ENCODE results near the gene COL4A4. TPM values are rescaled to one million over a fixed set of nuclear protein-coding genes. Genes with fewer than 3 reads are reported as not detected.

COL4A4 gene
- total and polyA plus RNA-seq, 3 experiments from 2014 or later: 0.08 TPM; not detected in 2

GRCh38 chr2:226981791-226982326 is 182.1 kb downstream of the COL4A4 start:
- Mint-ChIP-seq H3K36me3 (peaks cover 7 to 20% (median 8%) of the 10 kb centered on the region in 3 donors), H3K4me3 (no peak overlapping the region), H3K27me3 (no peaks in the 10 kb centered on the region), H3K9me3 (no peaks in the 10 kb centered on the region), H3K4me1 (peaks cover 6 to 44% (median 33%) of the 10 kb centered on the region in 3 donors), H3K27ac (peak overlapping the region in 1 of 8 donors; percentile 15)
- no peaks in the 10 kb centered on the region for H3K9me3 ChIP-seq (ENCODE audit: low read length)
- no peaks in the 10 kb centered on the region for H3K36me3 ChIP-seq (ENCODE audit: insufficient read depth, low read length)
- peaks cover 7% of the 10 kb centered on the region for H3K4me1 ChIP-seq (ENCODE audit: insufficient read depth, low read length)
- no peak for DNase-seq
- ChIA-PET POLR2A (no interaction called here), CTCF (no interaction called here)
- no peak overlapping the region for H3K27ac ChIP-seq (ENCODE audit: low read depth, low read length)
- no peaks in the 10 kb centered on the region for H3K27me3 ChIP-seq (ENCODE audit: insufficient read depth, low read length, poor library complexity, severe bottlenecking)
- H3K4me3 ChIP-seq (ENCODE audit: low read length): no peak overlapping the region

GRCh38 chr2:226979004-226979403 is 185.0 kb downstream of the COL4A4 start:
- Histone ChIP-seq H3K27me3 (ENCODE audit: insufficient read depth, low read length, poor library complexity, severe bottlenecking) (no peaks in the 10 kb centered on the region), H3K4me3 (ENCODE audit: low read length) (no peak overlapping the region), H3K27ac (ENCODE audit: low read depth, low read length) (no peak overlapping the region), H3K9me3 (ENCODE audit: low read length) (no peaks in the 10 kb centered on the region), H3K4me1 (ENCODE audit: insufficient read depth, low read length) (peaks cover under 1% of the 10 kb centered on the region), H3K36me3 (ENCODE audit: insufficient read depth, low read length) (no peaks in the 10 kb centered on the region)
- H3K27ac Mint-ChIP-seq: no peak overlapping the region
- ChIA-PET POLR2A (no interaction called here), CTCF (no interaction called here)
- H3K9me3 Mint-ChIP-seq: no peaks in the 10 kb centered on the region
- H3K4me3 Mint-ChIP-seq: no peak overlapping the region
- peaks cover 3 to 30% (median 22%) of the 10 kb centered on the region in 3 donors for H3K4me1 Mint-ChIP-seq
- DNase-seq: no peak
- peaks cover 10 to 32% (median 11%) of the 10 kb centered on the region in 3 donors for H3K36me3 Mint-ChIP-seq
- no peaks in the 10 kb centered on the region for H3K27me3 Mint-ChIP-seq

- POLR2A ChIA-PET: no interaction called here
- Mint-ChIP-seq H3K9me3 (no peaks in the 10 kb centered on the region), H3K27me3 (no peaks in the 10 kb centered on the region), H3K27ac (no peak overlapping the region), H3K4me1 (peaks cover 6 to 26% (median 16%) of the 10 kb centered on the region in 3 donors), H3K36me3 (peaks cover 14 to 39% (median 18%) of the 10 kb centered on the region in 3 donors), H3K4me3 (no peak overlapping the region)
- Histone ChIP-seq H3K4me1 (ENCODE audit: insufficient read depth, low read length) (no peaks in the 10 kb centered on the region), H3K27me3 (ENCODE audit: insufficient read depth, low read length, poor library complexity, severe bottlenecking) (no peaks in the 10 kb centered on the region), H3K4me3 (ENCODE audit: low read length) (no peak overlapping the region), H3K9me3 (ENCODE audit: low read length) (no peaks in the 10 kb centered on the region), H3K27ac (ENCODE audit: low read depth, low read length) (no peak overlapping the region), H3K36me3 (ENCODE audit: insufficient read depth, low read length) (no peaks in the 10 kb centered on the region)
- no peak for DNase-seq
- CTCF ChIA-PET: no interaction called here
Measured at GRCh38 chr2:226978300-226978699, 185.7 kb downstream of the COL4A4 start.

DNA sequence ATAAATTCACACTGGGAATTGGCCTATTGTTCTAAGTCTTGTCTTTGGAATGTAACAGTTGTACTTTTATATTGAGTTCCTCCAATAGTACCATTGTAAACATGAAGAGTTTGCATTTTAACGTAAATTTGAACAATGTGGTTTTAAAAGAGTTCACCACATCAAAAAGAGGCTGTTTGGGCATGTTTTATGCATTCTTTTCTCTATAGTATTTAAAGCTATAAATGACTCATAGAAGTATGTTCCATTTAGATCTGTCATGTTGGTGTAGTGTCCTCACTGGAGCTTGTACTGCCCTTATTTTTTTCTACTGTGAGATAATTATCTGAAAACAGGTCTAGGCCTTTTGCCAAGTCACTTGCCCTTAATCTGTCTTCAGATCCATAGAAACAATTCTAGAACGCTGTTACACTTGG is 186.2 kb downstream of the COL4A4 start:
- H3K36me3 ChIP-seq (ENCODE audit: insufficient read depth, low read length): no peaks in the 10 kb centered on the region
- Mint-ChIP-seq H3K4me3 (no peak overlapping the region), H3K27me3 (no peaks in the 10 kb centered on the region), H3K9me3 (no peaks in the 10 kb centered on the region), H3K36me3 (peaks cover 19 to 44% (median 23%) of the 10 kb centered on the region in 3 donors), H3K27ac (no peak overlapping the region), H3K4me1 (peaks cover 6 to 28% (median 15%) of the 10 kb centered on the region in 3 donors)
- DNase-seq: no peak
- CTCF ChIA-PET: no interaction called here
- H3K9me3 ChIP-seq (ENCODE audit: low read length): no peaks in the 10 kb centered on the region
- POLR2A ChIA-PET: no interaction called here
- H3K27ac ChIP-seq (ENCODE audit: low read depth, low read length): no peak overlapping the region
- H3K4me1 ChIP-seq (ENCODE audit: insufficient read depth, low read length): no peaks in the 10 kb centered on the region
- H3K27me3 ChIP-seq (ENCODE audit: insufficient read depth, low read length, poor library complexity, severe bottlenecking): no peaks in the 10 kb centered on the region
- H3K4me3 ChIP-seq (ENCODE audit: low read length): no peak overlapping the region

- POLR2A ChIA-PET: no interaction called here
Measured at GRCh38 chr2:226973816-226974215, 190.2 kb downstream of the COL4A4 start.

GRCh38 chr2:226971770-226972169 is 192.2 kb downstream of the COL4A4 start:
- no peak overlapping the region for H3K4me3 Mint-ChIP-seq
- CTCF ChIA-PET: no interaction called here
- peaks cover 15 to 27% (median 17%) of the 10 kb centered on the region in 3 donors for H3K4me1 Mint-ChIP-seq
- H3K9me3 Mint-ChIP-seq: no peaks in the 10 kb centered on the region
- Histone ChIP-seq H3K4me1 (ENCODE audit: insufficient read depth, low read length) (peaks cover 3% of the 10 kb centered on the region), H3K9me3 (ENCODE audit: low read length) (no peaks in the 10 kb centered on the region), H3K36me3 (ENCODE audit: insufficient read depth, low read length) (no peaks in the 10 kb centered on the region), H3K27me3 (ENCODE audit: insufficient read depth, low read length, poor library complexity, severe bottlenecking) (no peaks in the 10 kb centered on the region), H3K27ac (ENCODE audit: low read depth, low read length) (no peak overlapping the region), H3K4me3 (ENCODE audit: low read length) (no peak overlapping the region)
- peaks cover 22 to 69% (median 28%) of the 10 kb centered on the region in 3 donors for H3K36me3 Mint-ChIP-seq
- POLR2A ChIA-PET: no interaction called here
- no peak for DNase-seq
- peak overlapping the region in 1 of 8 donors; percentile 27 for H3K27ac Mint-ChIP-seq
- no peaks in the 10 kb centered on the region for H3K27me3 Mint-ChIP-seq

More at GRCh38 chr2:226973816-226974215, 190.2 kb downstream of the COL4A4 start:
- no peaks in the 10 kb centered on the region for H3K27me3 ChIP-seq (ENCODE audit: insufficient read depth, low read length, poor library complexity, severe bottlenecking)
- CTCF ChIA-PET: no interaction called here
- no peaks in the 10 kb centered on the region for H3K27me3 Mint-ChIP-seq
- peaks cover 22 to 70% (median 28%) of the 10 kb centered on the region in 3 donors for H3K36me3 Mint-ChIP-seq
- H3K4me3 Mint-ChIP-seq: no peak overlapping the region
- H3K9me3 ChIP-seq (ENCODE audit: low read length): no peaks in the 10 kb centered on the region
- peaks cover 3% of the 10 kb centered on the region for H3K4me1 ChIP-seq (ENCODE audit: insufficient read depth, low read length)
- no peak overlapping the region for H3K4me3 ChIP-seq (ENCODE audit: low read length)
- H3K27ac Mint-ChIP-seq: no peak overlapping the region
- H3K4me1 Mint-ChIP-seq: peaks cover 17 to 44% (median 29%) of the 10 kb centered on the region in 3 donors
- no peak for DNase-seq
- no peak overlapping the region for H3K27ac ChIP-seq (ENCODE audit: low read depth, low read length)
- H3K9me3 Mint-ChIP-seq: no peaks in the 10 kb centered on the region
- no peaks in the 10 kb centered on the region for H3K36me3 ChIP-seq (ENCODE audit: insufficient read depth, low read length)

DNA sequence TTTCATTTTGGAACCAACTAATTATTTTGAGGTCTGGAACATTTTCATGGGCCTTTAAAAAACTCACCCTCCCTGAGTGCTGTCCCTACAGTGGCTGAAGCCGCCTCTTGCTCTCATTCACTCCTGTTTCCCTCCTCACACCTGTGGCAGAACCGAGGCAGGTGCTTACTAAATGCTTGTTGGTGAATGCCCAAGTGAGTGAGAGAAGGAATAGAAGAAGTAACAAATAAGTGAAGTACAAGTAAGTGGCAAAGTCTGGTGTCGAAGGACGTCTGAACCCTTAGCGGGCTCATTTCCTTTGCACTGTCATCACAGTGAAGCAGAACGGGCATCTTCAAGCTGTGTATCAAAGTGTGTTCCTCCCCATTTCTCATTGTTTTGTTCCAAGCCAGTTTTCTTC is 192.9 kb downstream of the COL4A4 start:
- POLR2A ChIA-PET: no interaction called here

GRCh38 chr2:226970362-226970761 is 193.6 kb downstream of the COL4A4 start:
- H3K4me1 ChIP-seq (ENCODE audit: insufficient read depth, low read length): peaks cover 3% of the 10 kb centered on the region
- peak overlapping the region in 1 of 7 donors; percentile 27 for H3K4me3 Mint-ChIP-seq
- H3K27me3 ChIP-seq (ENCODE audit: insufficient read depth, low read length, poor library complexity, severe bottlenecking): no peaks in the 10 kb centered on the region
- peaks cover 15 to 27% (median 17%) of the 10 kb centered on the region in 3 donors for H3K4me1 Mint-ChIP-seq
- H3K4me3 ChIP-seq (ENCODE audit: low read length): no peak overlapping the region
- no peaks in the 10 kb centered on the region for H3K27me3 Mint-ChIP-seq
- no peak for DNase-seq
- H3K27ac Mint-ChIP-seq: peak overlapping the region in 2 of 8 donors; percentile 5 to 7
- ChIA-PET CTCF (interaction anchor here (1.2 kb wide), 1 partner anchor 12 kb away, joined by 4 read pairs; no protein-coding TSS in a partner anchor), POLR2A (no interaction called here)
- no peaks in the 10 kb centered on the region for H3K36me3 ChIP-seq (ENCODE audit: insufficient read depth, low read length)
- no peak overlapping the region for H3K27ac ChIP-seq (ENCODE audit: low read depth, low read length)
- H3K9me3 ChIP-seq (ENCODE audit: low read length): no peaks in the 10 kb centered on the region
- peaks cover 22 to 62% (median 25%) of the 10 kb centered on the region in 3 donors for H3K36me3 Mint-ChIP-seq
- H3K9me3 Mint-ChIP-seq: peaks cover 0 to 3% (median 0%) of the 10 kb centered on the region in 5 donors

More for the DNA sequence above, 192.9 kb downstream of the COL4A4 start:
- H3K27ac ChIP-seq (ENCODE audit: low read depth, low read length): no peak overlapping the region
- Mint-ChIP-seq H3K27ac (peak overlapping the region in 1 of 8 donors; percentile 43), H3K4me1 (peaks cover 15 to 27% (median 17%) of the 10 kb centered on the region in 3 donors), H3K36me3 (peaks cover 22 to 67% (median 28%) of the 10 kb centered on the region in 3 donors), H3K4me3 (peak overlapping the region in 2 of 7 donors; percentile 23 to 34), H3K27me3 (no peaks in the 10 kb centered on the region), H3K9me3 (peaks cover 0 to 2% (median 0%) of the 10 kb centered on the region in 5 donors)
- no peaks in the 10 kb centered on the region for H3K27me3 ChIP-seq (ENCODE audit: insufficient read depth, low read length, poor library complexity, severe bottlenecking)
- CTCF ChIA-PET: no interaction called here
- H3K9me3 ChIP-seq (ENCODE audit: low read length): no peaks in the 10 kb centered on the region
- no peaks in the 10 kb centered on the region for H3K36me3 ChIP-seq (ENCODE audit: insufficient read depth, low read length)
- H3K4me3 ChIP-seq (ENCODE audit: low read length): no peak overlapping the region
- DNase-seq: no peak
- H3K4me1 ChIP-seq (ENCODE audit: insufficient read depth, low read length): peaks cover 3% of the 10 kb centered on the region

Data from CD8-positive, alpha-beta memory T cell (primary cell).